RWPE2 (cell line): Measurements from ENCODE around the gene ADGRD2.

Experiments used
- ATAC-seq: fragments of 200-7000 bp; cut with Tn5 transposase; 3 replicates; pipeline ENCODE4 v1.9.1; 2021; ENCODE audit warnings: low read depth
- DNase-seq: peaks from one replicate; pipeline ENCODE4 v3.0.0-alpha.2; 2020; ENCODE audit warnings: low spot score
- H3K27ac ChIP-seq: fragments of 450-650 bp; 2 replicates; pipeline ENCODE4 v1.5.1; 2017; ENCODE audit warnings: mild to moderate bottlenecking; ENCODE audit not compliant: poor library complexity, severe bottlenecking
- H3K27me3 ChIP-seq: fragments of 250-450 bp; sonication (Bioruptor Pico); 2 replicates; pipeline ENCODE4 v1.5.1; 2021; ENCODE audit warnings: mild to moderate bottlenecking, moderate library complexity; ENCODE audit not compliant: insufficient read depth, poor library complexity, severe bottlenecking
- H3K36me3 ChIP-seq: fragments of 250-450 bp; sonication (Bioruptor Pico); 2 replicates; pipeline ENCODE4 v1.5.1; 2020; ENCODE audit warnings: low read depth, mild to moderate bottlenecking, moderate library complexity
- H3K4me1 ChIP-seq: fragments of 250-450 bp; sonication (Bioruptor Pico); 2 replicates; pipeline ENCODE4 v1.5.1; 2021; ENCODE audit warnings: mild to moderate bottlenecking, moderate library complexity; ENCODE audit not compliant: insufficient read depth, poor library complexity, severe bottlenecking
- H3K4me3 ChIP-seq: fragments of 250-450 bp; sonication (Bioruptor Pico); 2 replicates; pipeline ENCODE4 v1.5.1; 2021; ENCODE audit warnings: mild to moderate bottlenecking, moderate library complexity; ENCODE audit not compliant: severe bottlenecking
- H3K9me3 ChIP-seq: fragments of 250-450 bp; sonication (Bioruptor Pico); 2 replicates; pipeline ENCODE4 v1.5.1; 2021; ENCODE audit warnings: mild to moderate bottlenecking, moderate library complexity; ENCODE audit not compliant: severe bottlenecking
- CTCF ChIP-seq: fragments of 450-650 bp; IDR thresholded peaks from one replicate; pipeline ENCODE4 v1.5.1; 2017; ENCODE audit warnings: mild to moderate bottlenecking, moderate library complexity; ENCODE audit not compliant: poor library complexity, severe bottlenecking

Gene ADGRD2

DNA sequence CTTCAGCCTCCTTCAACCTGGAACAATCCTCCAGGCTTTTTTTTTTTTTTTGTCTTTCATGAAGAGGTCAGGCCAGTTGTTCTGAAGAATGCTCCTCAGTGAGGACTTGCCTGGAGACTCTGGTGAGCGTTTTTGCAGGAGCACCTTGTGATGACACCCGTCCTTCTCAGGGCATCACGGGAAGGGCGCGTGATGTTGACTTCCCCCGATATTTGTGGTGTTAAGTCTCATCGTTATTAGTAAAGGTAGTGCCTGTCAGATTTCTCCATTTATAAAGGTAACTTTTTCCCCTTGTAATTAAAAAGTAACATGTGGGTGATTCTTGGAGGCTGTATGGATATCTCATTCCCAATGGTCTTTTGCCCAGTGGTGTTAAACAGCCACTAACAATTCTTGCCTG is 23.9 kb upstream of the ADGRD2 start:
- Histone ChIP-seq H3K4me1 (no peaks in the 10 kb centered on the region), H3K27ac (no peak overlapping the region), H3K36me3 (no peaks in the 10 kb centered on the region), H3K27me3 (no peaks in the 10 kb centered on the region), H3K9me3 (no peaks in the 10 kb centered on the region), H3K4me3 (no peak overlapping the region)
- no peak for TF ChIP-seq CTCF
- ATAC-seq: no peak
- no peak for DNase-seq

DNA sequence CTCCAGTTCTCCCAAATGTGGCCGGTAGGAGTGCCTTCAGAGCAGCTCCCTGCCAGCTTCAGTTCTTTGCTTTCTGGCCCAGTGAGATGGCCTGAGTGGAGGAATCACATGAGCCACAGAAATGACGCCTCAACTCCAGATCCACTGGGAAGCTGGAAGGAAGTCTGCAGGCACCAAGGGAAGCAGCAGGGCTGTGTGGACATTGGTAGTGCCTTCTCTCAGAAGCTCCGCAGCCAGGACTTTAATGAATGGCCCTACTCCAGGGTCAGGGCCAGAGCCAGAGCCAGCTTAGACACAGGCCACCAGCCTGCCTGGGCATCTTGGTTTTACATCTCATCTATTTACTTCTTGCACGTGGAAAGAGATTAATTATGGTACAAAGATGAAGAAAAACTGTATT is 23.0 kb upstream of the ADGRD2 start:
- no peaks in the 10 kb centered on the region for H3K4me1 ChIP-seq
- no peak overlapping the region for H3K4me3 ChIP-seq
- H3K9me3 ChIP-seq: no peaks in the 10 kb centered on the region
- no peak for TF ChIP-seq CTCF
- no peak for ATAC-seq
- no peaks in the 10 kb centered on the region for H3K27me3 ChIP-seq
- H3K27ac ChIP-seq: no peak overlapping the region
- H3K36me3 ChIP-seq: no peaks in the 10 kb centered on the region
- DNase-seq: no peak

- H3K27me3 ChIP-seq: no peaks in the 10 kb centered on the region
- H3K9me3 ChIP-seq: no peaks in the 10 kb centered on the region
- H3K27ac ChIP-seq: no peak overlapping the region
- no peak overlapping the region for H3K4me3 ChIP-seq
- no peaks in the 10 kb centered on the region for H3K4me1 ChIP-seq
- no peak for TF ChIP-seq CTCF
- ATAC-seq (no peak), DNase-seq (no peak)
- H3K36me3 ChIP-seq: no peaks in the 10 kb centered on the region
Observed at GRCh38 chr9:124428751-124429529, 21.3 kb upstream of the ADGRD2 start.

DNA sequence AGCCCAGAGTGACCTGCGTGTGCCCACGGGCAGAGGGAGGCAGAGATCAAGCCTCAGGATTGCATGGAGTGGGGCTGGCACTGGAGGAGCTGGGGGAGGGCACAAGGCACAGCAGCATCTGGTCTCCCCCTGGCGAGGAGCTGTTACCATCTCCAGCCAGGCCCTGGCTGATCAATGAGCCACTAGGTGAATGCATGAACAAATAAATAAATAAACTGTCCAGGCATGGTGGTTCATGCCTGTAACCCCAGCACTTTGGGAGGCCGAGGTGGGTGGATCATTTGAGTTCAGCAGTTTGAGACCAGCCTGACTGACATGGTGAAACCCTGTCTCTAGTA is 20.8 kb upstream of the ADGRD2 start:
- DNase-seq (no peak), ATAC-seq (no peak)
- no peaks in the 10 kb centered on the region for H3K4me1 ChIP-seq

More for the DNA sequence above, 20.8 kb upstream of the ADGRD2 start:
- no peak for TF ChIP-seq CTCF
- Histone ChIP-seq H3K4me3 (no peak overlapping the region), H3K27me3 (no peaks in the 10 kb centered on the region), H3K36me3 (no peaks in the 10 kb centered on the region), H3K9me3 (no peaks in the 10 kb centered on the region), H3K27ac (no peak overlapping the region)
